GM19452 (cell line): ENCODE data around the gene LILRA2.
"Not testable (repeated sequence)": the region's sequence is repeated elsewhere in the genome, so short reads cannot be mapped to it uniquely, and the experiment has no call there.

Experiments
- ATAC-seq: cut with Tn5 transposase; IDR thresholded peaks from one replicate; pipeline ENCODE4 v1.9.1; 2021; ENCODE audit not compliant: unreplicated experiment

Gene LILRA2

GRCh38 chr19:54608205-54608604 lies 34.6 kb downstream of the LILRA2 start:
- no peak for ATAC-seq

- ATAC-seq, result no peak
These were observed 35.2 kb downstream of the LILRA2 start for GRCh38 chr19:54608792-54609191.

GRCh38 chr19:54609356-54609791 lies 35.8 kb downstream of the LILRA2 start:
- no peak for ATAC-seq

- ATAC-seq, result no peak
These were observed 38.8 kb downstream of the LILRA2 start for GRCh38 chr19:54612428-54612827.

- ATAC-seq, result no peak
These were observed 41.1 kb downstream of the LILRA2 start for GRCh38 chr19:54614726-54615125.

- no peak for ATAC-seq
These were observed 42.5 kb downstream of the LILRA2 start for GRCh38 chr19:54616057-54616456.

- ATAC-seq, result peak; percentile 80
These were observed 43.4 kb downstream of the LILRA2 start for GRCh38 chr19:54616821-54617560.

- no peak for ATAC-seq
These were observed 46.9 kb downstream of the LILRA2 start for GRCh38 chr19:54620464-54620863.

GRCh38 chr19:54622431-54622830 lies 48.8 kb downstream of the LILRA2 start:
- no peak for ATAC-seq

- not testable (repeated sequence) for ATAC-seq
These were observed 50.6 kb downstream of the LILRA2 start for GRCh38 chr19:54624234-54624633.

GRCh38 chr19:54624934-54625730 lies 51.5 kb downstream of the LILRA2 start:
- not testable (repeated sequence) for ATAC-seq

- no peak for ATAC-seq
These were observed 53.2 kb downstream of the LILRA2 start for GRCh38 chr19:54626757-54627156.

- ATAC-seq, result not testable (repeated sequence)
These were observed 54.3 kb downstream of the LILRA2 start for GRCh38 chr19:54627912-54628311.

GRCh38 chr19:54630262-54630661 lies 56.7 kb downstream of the LILRA2 start, which contains the start of gene LILRB1:
Gene LILRB1, plus strand, starts transcription at chr19:54630484. Its CDS starts 590 bp downstream, at chr19:54631074.
- ATAC-seq, result not testable (repeated sequence)

- ATAC-seq, result no peak
These were observed 57.2 kb downstream of the LILRA2 start for GRCh38 chr19:54630782-54631181.

- not testable (repeated sequence) for ATAC-seq
These were observed 58.1 kb downstream of the LILRA2 start for GRCh38 chr19:54631489-54632337.

- ATAC-seq, result not testable (repeated sequence)
These were observed 58.9 kb downstream of the LILRA2 start for GRCh38 chr19:54632517-54632916.

- no peak for ATAC-seq
These were observed 59.8 kb downstream of the LILRA2 start for GRCh38 chr19:54633401-54633800.

- not testable (repeated sequence) for ATAC-seq
These were observed 62.5 kb downstream of the LILRA2 start for GRCh38 chr19:54636081-54636480.

- no peak for ATAC-seq
These were observed 65.1 kb downstream of the LILRA2 start for GRCh38 chr19:54638683-54639082.
